ACHN (cell line): Measurements from ENCODE around the gene KLRG1.

Experiments used
- DNase-seq: peaks from one replicate; pipeline ENCODE4 v3.0.0-alpha.2; 2015
- in situ Hi-C: cut with HindIII; loops from 2 replicates; pipeline ENCODE4 v1.10.0; 2017; ENCODE audit warnings: low sequenced_read_pairs, low pct_ligation_motif_present, low pct_unique_long_range_greater_than_20kb

KLRG1 gene

GRCh38 chr12:8970432-8970831 is 18.9 kb upstream of the KLRG1 start:
- in situ Hi-C loops = no loop called here
- no peak for DNase-seq

- in situ Hi-C loops = no loop called here
- DNase-seq = no peak
These were observed 9.2 kb upstream of the KLRG1 start for GRCh38 chr12:8980137-8980536.

GRCh38 chr12:8985213-8985754 is 4.1 kb upstream of the KLRG1 start:
- in situ Hi-C loops = no loop called here
- DNase-seq = no peak

- DNase-seq = no peak
- in situ Hi-C loops = no loop called here
These were observed 2.2 kb upstream of the KLRG1 start for GRCh38 chr12:8987163-8987562.

GRCh38 chr12:8987685-8988084 is 1.7 kb upstream of the KLRG1 start:
- no peak for DNase-seq
- in situ Hi-C loops = no loop called here

GRCh38 chr12:8991371-8992345 is 2.3 kb downstream of the KLRG1 start:
- in situ Hi-C loops = no loop called here
- no peak for DNase-seq

GRCh38 chr12:8993827-8994226 is 4.5 kb downstream of the KLRG1 start:
- in situ Hi-C loops = no loop called here
- no peak for DNase-seq

- in situ Hi-C loops = no loop called here
These were observed 5.9 kb downstream of the KLRG1 start for GRCh38 chr12:8995021-8995775.

GRCh38 chr12:8996682-8997405 is 7.5 kb downstream of the KLRG1 start:
- in situ Hi-C loops = no loop called here

More at GRCh38 chr12:8995021-8995775, 5.9 kb downstream of the KLRG1 start:
- DNase-seq = no peak

GRCh38 chr12:9001233-9001632 is 11.9 kb downstream of the KLRG1 start:
- no peak for DNase-seq
- in situ Hi-C loops = no loop called here

More at GRCh38 chr12:8996682-8997405, 7.5 kb downstream of the KLRG1 start:
- DNase-seq = peak; percentile 35

- in situ Hi-C loops = no loop called here
These were observed 13.0 kb downstream of the KLRG1 start for GRCh38 chr12:9002335-9002734.

GRCh38 chr12:9022592-9022991 is 33.2 kb downstream of the KLRG1 start:
- in situ Hi-C loops = no loop called here
- DNase-seq = no peak

More at GRCh38 chr12:9002335-9002734, 13.0 kb downstream of the KLRG1 start:
- no peak for DNase-seq

- in situ Hi-C loops = no loop called here
- DNase-seq = no peak
These were observed 35.2 kb downstream of the KLRG1 start for GRCh38 chr12:9024512-9024911.

- no peak for DNase-seq
- in situ Hi-C loops = no loop called here
These were observed 38.1 kb downstream of the KLRG1 start for GRCh38 chr12:9027161-9028059.

- no peak for DNase-seq
- in situ Hi-C loops = no loop called here
These were observed 41.4 kb downstream of the KLRG1 start for GRCh38 chr12:9030776-9031175.

- no peak for DNase-seq
- in situ Hi-C loops = no loop called here
These were observed 43.0 kb downstream of the KLRG1 start for GRCh38 chr12:9032202-9032964.

GRCh38 chr12:9033265-9033887 is 44.0 kb downstream of the KLRG1 start:
- in situ Hi-C loops = no loop called here
- no peak for DNase-seq
